ENCODE measurements around the gene LARGE1. TPM values are rescaled to one million over a fixed set of nuclear protein-coding genes. Genes with fewer than 3 reads are reported as not detected.

Gene LARGE1
- total and polyA plus RNA-seq, 9 of the 15 experiments (the other 6 are each of a cell fraction or from before 2014, with no cell fraction given), result 0.01 to 0.66 (median 0.14) TPM; not detected in 2

- ATAC-seq, result no peak
- in situ Hi-C loops (cut with MboI), result no loop called here
- ChIA-PET POLR2A (no interaction called here), CTCF (ENCODE audit: low intra/inter-chr PET ratio) (no interaction called here)
- no peaks in the 10 kb centered on the region for H3K79me2 ChIP-seq (ENCODE audit: control insufficient read depth, insufficient read depth, low read length)
- H3K9ac ChIP-seq (ENCODE audit: insufficient read depth in 1 of 2, low read depth in 2 of 2, low read length in 2 of 2), result no peak overlapping the region
- no peaks in the 10 kb centered on the region for H3K9me3 ChIP-seq (replicated peaks; ENCODE audit: control insufficient read depth, insufficient read depth, low read depth, low read length)
- no peak overlapping the region for H3K27ac ChIP-seq (ENCODE audit: extremely low read depth, low read depth, low read length)
- TF ChIP-seq E2F4 (CRISPR knock-in tag; IDR thresholded peaks at IDR 0.05; ENCODE audit: low read depth), result no peak
- no peak for FAIRE-seq
- no peaks in the 10 kb centered on the region for H3K4me1 ChIP-seq (replicated peaks in 1 of 2; ENCODE audit: control insufficient read depth in 2 of 2, insufficient read depth in 2 of 2, low read length in 2 of 2)
- H3K36me3 ChIP-seq (ENCODE audit: control insufficient read depth, insufficient read depth, low read length), result no peaks in the 10 kb centered on the region
- H3K9me1 ChIP-seq (ENCODE audit: control insufficient read depth, insufficient read depth, low read length), result no peaks in the 10 kb centered on the region
- no peak overlapping the region for H2AFZ ChIP-seq (ENCODE audit: low read depth, low read length)
- BruUV-seq (replicated peaks), result no TSS peak
- H3K4me3 ChIP-seq, result no peak overlapping the region
- intact Hi-C loops (cut with micrococcal nuclease), result loop anchor here (10.0 kb wide), 1 partner anchor 59 kb away; no protein-coding TSS in a partner anchor
- H3K27me3 ChIP-seq (ENCODE audit: control insufficient read depth in 2 of 2, insufficient read depth in 2 of 2, low read length in 2 of 2), result no peaks in the 10 kb centered on the region
- H4K20me1 ChIP-seq (replicated peaks; ENCODE audit: control insufficient read depth, insufficient read depth, low read length), result no peaks in the 10 kb centered on the region
- no peak overlapping the region for H3K4me2 ChIP-seq (ENCODE audit: insufficient read depth, low read length)
- 4% methylated on average over 4 of the region's 4 CpGs for WGBS (ENCODE audit: insufficient coverage, low coverage, missing lambda C conversion rate)
- no peak for DNase-seq (ENCODE audit: extremely low read depth in 1 of 4, low spot score in 3 of 4)
Measured at GRCh38 chr22:33573479-33573878, 346.8 kb downstream of the LARGE1 start.

GRCh38 chr22:33572086-33572485, 348.2 kb downstream of the LARGE1 start:
- ATAC-seq (no peak), DNase-seq (ENCODE audit: extremely low read depth in 1 of 4, low spot score in 3 of 4) (no peak), FAIRE-seq (no peak)
- H3K4me2 ChIP-seq (ENCODE audit: insufficient read depth, low read length), result no peak overlapping the region
- H3K9me1 ChIP-seq (ENCODE audit: control insufficient read depth, insufficient read depth, low read length), result no peaks in the 10 kb centered on the region
- POLR2A ChIA-PET, result no interaction called here
- H3K27ac ChIP-seq (ENCODE audit: extremely low read depth, low read depth, low read length), result no peak overlapping the region
- no peaks in the 10 kb centered on the region for H3K4me1 ChIP-seq (replicated peaks in 1 of 2; ENCODE audit: control insufficient read depth in 2 of 2, insufficient read depth in 2 of 2, low read length in 2 of 2)
- no TSS peak for BruUV-seq (replicated peaks)
- H3K36me3 ChIP-seq (ENCODE audit: control insufficient read depth, insufficient read depth, low read length), result no peaks in the 10 kb centered on the region
- no peaks in the 10 kb centered on the region for H3K27me3 ChIP-seq (ENCODE audit: control insufficient read depth in 2 of 2, insufficient read depth in 2 of 2, low read length in 2 of 2)
- H3K9me3 ChIP-seq (replicated peaks; ENCODE audit: control insufficient read depth, insufficient read depth, low read depth, low read length), result no peaks in the 10 kb centered on the region
- H3K4me3 ChIP-seq, result no peak overlapping the region
- H3K9ac ChIP-seq (ENCODE audit: insufficient read depth in 1 of 2, low read depth in 2 of 2, low read length in 2 of 2), result no peak overlapping the region
- no peaks in the 10 kb centered on the region for H4K20me1 ChIP-seq (replicated peaks; ENCODE audit: control insufficient read depth, insufficient read depth, low read length)
- H2AFZ ChIP-seq (ENCODE audit: low read depth, low read length), result no peak overlapping the region
- in situ Hi-C loops (cut with MboI), result no loop called here
- CTCF ChIA-PET (ENCODE audit: low intra/inter-chr PET ratio), result no interaction called here
- intact Hi-C loops (cut with micrococcal nuclease), result loop anchor here (10.0 kb wide), 1 partner anchor 57 kb away; no protein-coding TSS in a partner anchor
- no peaks in the 10 kb centered on the region for H3K79me2 ChIP-seq (ENCODE audit: control insufficient read depth, insufficient read depth, low read length)
- WGBS (ENCODE audit: insufficient coverage, low coverage, missing lambda C conversion rate), result 5% methylated on average over 3 of the region's 3 CpGs
- no peak for TF ChIP-seq ZBTB7A (IDR thresholded peaks at IDR 0.05; ENCODE audit: borderline replicate concordance, control insufficient read depth, low read depth, low read length)
- TF ChIP-seq PHB (CRISPR knock-in tag; IDR thresholded peaks at IDR 0.05), result no peak
- no peak for TF ChIP-seq USF2 (CRISPR knock-in tag; IDR thresholded peaks at IDR 0.05)
- no peak for TF ChIP-seq CBFB (CRISPR knock-in tag; IDR thresholded peaks at IDR 0.05)
- no peak for TF ChIP-seq ZNF740 (CRISPR knock-in tag; IDR thresholded peaks at IDR 0.05)
- no peak for TF ChIP-seq ZNF740 (tag; IDR thresholded peaks at IDR 0.05)
- no peak for TF ChIP-seq ZNF830 (CRISPR knock-in tag; IDR thresholded peaks at IDR 0.05)
- no peak for TF ChIP-seq ETV6 (IDR thresholded peaks at IDR 0.05; ENCODE audit: borderline replicate concordance in 1 of 2, low read depth in 2 of 2, low read length in 1 of 2)
- TF ChIP-seq ETV6 (CRISPR knock-in tag; IDR thresholded peaks at IDR 0.05; ENCODE audit: borderline replicate concordance), result no peak
- TF ChIP-seq BRCA1 (IDR thresholded peaks at IDR 0.05), result no peak
- no peak for TF ChIP-seq BRCA1 (CRISPR knock-in tag; IDR thresholded peaks at IDR 0.05)
- no peak for TF ChIP-seq SIN3B (IDR thresholded peaks at IDR 0.05; ENCODE audit: low read depth)
- no peak for TF ChIP-seq LARP7 (IDR thresholded peaks at IDR 0.05)
- no peak for TF ChIP-seq U2AF1 (optimal IDR thresholded peaks at IDR 0.05; ENCODE audit: low read depth, low read length)

Measured in K562 (cell line).